K562 (cell line): ENCODE results near the gene ARHGAP8. TPM values are rescaled to one million over a fixed set of nuclear protein-coding genes. Genes with fewer than 3 reads are reported as not detected.

ENCODE experiments used
- ATF4 ChIP-seq: fragments of 450-650 bp; formaldehyde crosslinking; IDR thresholded peaks from 2 replicates; pipeline ENCODE4 v1.4.0; 2022; ENCODE audit warnings: mild to moderate bottlenecking, moderate library complexity
- JUNB ChIP-seq: fragments of 450-650 bp; formaldehyde crosslinking; conservative IDR thresholded peaks from 2 replicates; pipeline ENCODE4 v1.4.0; 2020; ENCODE audit warnings: mild to moderate bottlenecking
- MAX ChIP-seq: sonication (generic); formaldehyde crosslinking; IDR thresholded peaks from 2 replicates; pipeline ENCODE4 v1.9.0; 2022; ENCODE audit warnings: mild to moderate bottlenecking, missing genetic modification reagents
- SREBF2 ChIP-seq: sonication (generic); formaldehyde crosslinking; IDR thresholded peaks from 2 replicates; pipeline ENCODE4 v1.4.0; 2020; ENCODE audit warnings: mild to moderate bottlenecking, missing genetic modification reagents
- THAP12 ChIP-seq: fragments of 250-450 bp; sonication (Bioruptor Pico); IDR thresholded peaks from 2 replicates; pipeline ENCODE4 v1.9.0; 2021; ENCODE audit warnings: mild to moderate bottlenecking, inconsistent platforms
- ZNF263 ChIP-seq: sonication (generic); formaldehyde crosslinking; IDR thresholded peaks from 2 replicates; pipeline ENCODE4 v1.8.0; 2022; ENCODE audit warnings: mild to moderate bottlenecking, missing genetic modification reagents, borderline replicate concordance
- ZNF398 ChIP-seq: fragments of 250-450 bp; sonication (Bioruptor Pico); IDR thresholded peaks from 2 replicates; pipeline ENCODE4 v1.8.0; 2021; ENCODE audit warnings: moderate library complexity, mild to moderate bottlenecking, inconsistent platforms
- ZNF507 ChIP-seq: conservative IDR thresholded peaks from 2 replicates; pipeline ENCODE4 v1.6.1; 2017; ENCODE audit warnings: missing genetic modification characterization, missing compliant biosample characterization
- polyA plus RNA-seq, 8 experiments: library from polyadenylated mRNA; depleted of rRNA in 4 of 8; stranded (reverse) in 5 of 8; unstranded in 3 of 8; fragments of >200 nt; fragmentation: Nextera tagmentation in 2 of 8; fragmentation: Illumina TruSeq in 1 of 8; extraction: Ambion mirVana in 2 of 8; extraction: Trizol in 1 of 8; gene quantifications; 2 replicates each; pipeline versions ENCODE4 v1.2.1 to v1.2.3, GENCODE V29; 2011 to 2014; ENCODE audit warnings: inconsistent platforms in 1 of 8, missing spikeins in 1 of 8
- total RNA-seq, 7 experiments: library from RNA; depleted of rRNA in 6 of 7; stranded (reverse); fragments of >200 nt in 6 of 7; fragmentation: Illumina TruSeq in 2 of 7; extraction: Trizol in 2 of 7; gene quantifications; 2 replicates each; pipeline versions ENCODE4 v1.2.1 to v1.2.3, GENCODE V29; 2011 to 2021; ENCODE audit warnings: low replicate concordance in 1 of 7

Gene ARHGAP8
- total and polyA plus RNA-seq, 9 of the 15 experiments (the other 6 are each of a cell fraction or from before 2014, with no cell fraction given) = 0.15 to 2.2 (median 0.62) TPM

GRCh38 chr22:44703255-44703870 is 49.0 kb upstream of the ARHGAP8 start (continued):
- no peak for TF ChIP-seq ATF4 (CRISPR knock-in tag)
- no peak for TF ChIP-seq ZNF398
- no peak for TF ChIP-seq MAX (CRISPR knock-in tag)
- TF ChIP-seq THAP12 (CRISPR knock-in tag) = no peak
- TF ChIP-seq ZNF507 (tag) = no peak
- no peak for TF ChIP-seq ZNF263 (CRISPR knock-in tag)
- TF ChIP-seq SREBF2 (CRISPR knock-in tag) = no peak
- TF ChIP-seq JUNB = no peak
